Bronchial epithelial cell (primary cell): ENCODE results near the gene LRTM2. TPM values are rescaled to one million over a fixed set of nuclear protein-coding genes. Genes with fewer than 3 reads are reported as not detected.
A peak's percentile ranks its signal among the peaks of the same experiment; 100 is the strongest.

Experiments
- DNase-seq: peaks from one replicate; pipeline ENCODE4 v3.0.0-alpha.2; 2010; ENCODE audit warnings: low read depth
- FAIRE-seq: peaks from 2 replicates; lab custom pipeline; 2011; peaks lifted over from hg19 to GRCh38; lab: Jason Lieb, UNC
- H3K27me3 ChIP-seq: 2 replicates; pipeline ENCODE4 v1.5.1; 2011; ENCODE audit warnings: low read length; ENCODE audit not compliant: control insufficient read depth, insufficient read depth
- H3K36me3 ChIP-seq: 2 replicates; pipeline ENCODE4 v1.5.1; 2011; ENCODE audit warnings: low read length; ENCODE audit not compliant: control insufficient read depth, insufficient read depth
- H3K4me3 ChIP-seq: 2 replicates; pipeline ENCODE4 v1.5.1; 2011; ENCODE audit warnings: mild to moderate bottlenecking, low read depth, low read length, control low read depth
- CTCF ChIP-seq: IDR thresholded peaks from 2 replicates; pipeline ENCODE4 v1.5.1; 2011; ENCODE audit warnings: mild to moderate bottlenecking, moderate library complexity, low read length, control low read depth, inconsistent platforms; ENCODE audit not compliant: insufficient read depth, severe bottlenecking
- total RNA-seq: library from RNA; depleted of rRNA; stranded (reverse); fragments of >200 nt; gene quantifications from 2 replicates; pipeline ENCODE4 v1.2.1, GENCODE V29; 2014

The LRTM2 gene
- total RNA-seq, 1 donor from 2014 or later = not detected

- Histone ChIP-seq H3K27me3 (no peaks in the 10 kb centered on the region), H3K36me3 (peaks cover 6% of the 10 kb centered on the region), H3K4me3 (no peak overlapping the region)
- FAIRE-seq (no peak), DNase-seq (no peak)
- no peak for TF ChIP-seq CTCF
These were observed 40.6 kb upstream of the LRTM2 start for GRCh38 chr12:1779783-1780182.

GRCh38 chr12:1781772-1782171, 38.6 kb upstream of the LRTM2 start:
- no peak for DNase-seq
- H3K4me3 ChIP-seq = no peak overlapping the region
- no peak for TF ChIP-seq CTCF
- FAIRE-seq = no peak
- H3K27me3 ChIP-seq = no peaks in the 10 kb centered on the region
- peaks cover 11% of the 10 kb centered on the region for H3K36me3 ChIP-seq

- DNase-seq = no peak
- Histone ChIP-seq H3K4me3 (no peak overlapping the region), H3K27me3 (no peaks in the 10 kb centered on the region), H3K36me3 (peaks cover 12% of the 10 kb centered on the region)
- TF ChIP-seq CTCF = no peak
- no peak for FAIRE-seq
These were observed 38.1 kb upstream of the LRTM2 start for GRCh38 chr12:1782215-1782614.

- TF ChIP-seq CTCF = no peak
- FAIRE-seq (no peak), DNase-seq (no peak)
- Histone ChIP-seq H3K36me3 (peaks cover 12% of the 10 kb centered on the region), H3K27me3 (no peaks in the 10 kb centered on the region), H3K4me3 (no peak overlapping the region)
These were observed 32.7 kb upstream of the LRTM2 start for GRCh38 chr12:1787714-1788113.

GRCh38 chr12:1790444-1790843, 29.9 kb upstream of the LRTM2 start:
- no peak for DNase-seq
- H3K4me3 ChIP-seq = no peak overlapping the region
- peaks cover 4% of the 10 kb centered on the region for H3K36me3 ChIP-seq
- FAIRE-seq = peak; percentile 81
- H3K27me3 ChIP-seq = no peaks in the 10 kb centered on the region
- TF ChIP-seq CTCF = no peak

GRCh38 chr12:1791104-1791841, 29.1 kb upstream of the LRTM2 start:
- peak; percentile 47 for FAIRE-seq
- peaks cover 2% of the 10 kb centered on the region for H3K36me3 ChIP-seq
- H3K27me3 ChIP-seq = no peaks in the 10 kb centered on the region
- H3K4me3 ChIP-seq = no peak overlapping the region
- peak; percentile 69 for TF ChIP-seq CTCF
- peak; percentile 62 for DNase-seq
